ENCODE data around the gene SLC25A22. TPM values are rescaled to one million over a fixed set of nuclear protein-coding genes. Genes with fewer than 3 reads are reported as not detected.

Gene SLC25A22
- total RNA-seq, 1 donor from 2014 or later = 15.0 TPM

DNA sequence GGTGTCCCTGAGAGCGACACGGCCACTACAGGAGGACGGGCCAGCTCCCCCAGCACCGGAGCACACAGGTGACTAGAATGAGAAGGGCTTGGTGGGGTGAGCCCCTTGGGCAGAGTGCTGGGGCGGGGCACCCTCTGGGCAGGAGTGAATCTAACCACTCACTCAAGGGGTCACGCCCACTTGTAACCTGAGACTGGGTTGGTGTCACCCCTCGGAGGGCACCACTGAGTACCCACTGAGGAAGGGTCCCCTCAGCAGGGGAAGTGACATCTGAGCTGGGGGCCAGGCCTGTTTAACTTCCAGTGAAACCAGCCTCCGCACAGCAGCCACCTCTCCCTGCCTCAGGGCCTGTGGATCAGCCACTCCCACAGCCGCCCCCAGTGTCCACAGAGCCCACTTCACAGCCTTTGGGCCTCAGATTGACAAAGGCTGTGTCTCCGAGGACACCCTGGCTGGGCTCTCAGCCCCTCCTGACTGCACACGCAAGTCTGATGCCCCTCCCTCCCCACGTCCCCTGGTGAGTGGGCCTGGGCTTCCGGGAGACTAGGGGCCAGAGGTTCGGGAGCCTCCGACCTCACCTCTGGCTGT lies 26.4 kb downstream of the SLC25A22 start:
- DNase-seq = no peak

- DNase-seq = no peak
These were observed 27.2 kb downstream of the SLC25A22 start for GRCh38 chr11:770642-771616.

GRCh38 chr11:769887-770641 lies 28.0 kb downstream of the SLC25A22 start:
- no peak for DNase-seq

DNA sequence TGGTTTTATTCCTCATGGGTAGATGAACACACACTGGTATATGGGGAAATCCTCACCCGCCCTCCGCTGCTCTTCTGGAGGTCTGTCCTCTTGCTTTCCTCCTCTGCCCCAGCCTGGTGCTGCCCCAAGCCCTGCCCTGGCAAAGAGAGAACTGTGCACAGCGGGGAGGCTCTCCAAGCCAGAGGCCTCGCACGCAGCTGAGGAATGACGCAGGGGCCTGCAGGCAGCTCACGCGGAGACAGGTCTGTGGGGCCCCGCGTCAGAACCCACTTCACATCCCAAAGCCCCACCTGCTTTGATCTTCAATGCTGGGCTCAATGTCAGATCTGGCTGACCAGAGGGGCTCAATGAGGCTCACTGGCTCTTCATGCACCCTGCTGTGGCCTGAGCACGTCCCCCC lies 30.8 kb downstream of the SLC25A22 start:
- no peak for DNase-seq

GRCh38 chr11:766936-767210 lies 31.2 kb downstream of the SLC25A22 start:
- DNase-seq = no peak

GRCh38 chr11:766106-766935 lies 31.8 kb downstream of the SLC25A22 start:
- DNase-seq = no peak

- no peak for DNase-seq
These were observed 32.3 kb downstream of the SLC25A22 start for GRCh38 chr11:765802-766091.

DNA sequence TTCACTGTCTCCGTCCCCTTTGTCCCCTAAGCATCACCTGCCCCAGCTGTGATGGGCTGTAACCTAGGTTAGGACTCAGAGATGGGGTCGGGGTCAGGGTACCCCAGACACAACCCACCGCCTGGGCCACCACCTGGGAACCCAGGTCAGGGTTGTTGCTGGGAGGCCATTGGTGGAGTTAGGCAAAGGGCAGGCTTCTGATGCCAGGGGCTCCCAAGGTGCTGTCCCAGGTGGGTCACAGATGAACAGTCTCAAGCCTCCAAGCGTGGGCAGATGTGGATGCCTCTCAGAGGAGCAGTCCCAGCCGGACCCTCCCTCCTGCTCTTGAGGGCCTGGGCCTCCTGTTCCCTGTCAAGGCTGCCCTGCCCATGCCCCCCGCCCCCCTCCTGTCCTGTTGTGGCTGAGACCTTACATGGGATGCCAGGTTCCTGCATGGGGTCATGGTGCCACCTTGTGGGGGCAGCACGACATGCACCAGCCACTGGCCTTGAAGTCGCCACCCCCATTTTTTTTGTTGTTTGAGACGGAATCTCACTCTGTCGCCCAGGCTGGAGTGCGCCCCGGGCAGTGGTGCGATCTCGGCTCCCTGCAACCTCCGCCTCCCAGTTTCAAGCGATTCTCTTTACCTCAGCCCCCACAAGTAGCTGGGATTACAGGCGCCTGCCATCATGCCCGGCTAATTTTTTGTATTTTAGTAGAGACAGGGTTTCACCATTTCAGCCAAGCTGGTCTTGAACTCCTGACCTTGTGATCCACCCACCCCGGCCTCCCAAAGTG lies 32.9 kb downstream of the SLC25A22 start:
- no peak for DNase-seq

DNA sequence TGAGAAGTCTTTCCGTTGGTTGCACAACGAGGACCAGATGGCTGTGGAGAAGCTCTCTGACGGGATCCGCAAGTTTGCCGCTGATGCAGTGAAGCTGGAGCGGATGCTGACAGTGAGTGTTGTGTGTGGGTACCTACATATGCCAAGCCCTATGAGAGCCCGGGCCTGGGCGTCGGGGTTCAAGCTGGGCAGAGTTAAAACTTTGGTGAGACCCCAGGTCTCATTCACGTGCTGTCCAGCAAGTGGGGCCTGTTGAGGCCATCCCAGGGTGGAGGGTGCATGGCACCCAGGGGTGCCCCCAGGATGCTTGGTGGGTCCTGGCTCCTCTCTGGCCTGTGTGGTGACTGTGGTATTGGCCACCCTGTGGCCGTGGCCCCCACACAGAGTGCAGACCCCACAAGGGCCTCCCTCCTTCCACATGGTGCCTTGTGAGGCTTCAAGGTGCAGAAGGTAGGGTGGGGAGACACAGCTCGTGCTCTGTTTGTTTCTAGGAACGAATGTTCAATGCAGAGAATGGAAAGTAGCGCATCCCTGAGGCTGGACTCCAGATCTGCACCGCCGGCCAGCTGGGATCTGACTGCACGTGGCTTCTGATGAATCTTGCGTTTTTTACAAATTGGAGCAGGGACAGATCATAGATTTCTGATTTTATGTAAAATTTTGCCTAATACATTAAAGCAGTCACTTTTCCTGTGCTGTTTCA lies 33.6 kb downstream of the SLC25A22 start:
- no peak for DNase-seq

DNA sequence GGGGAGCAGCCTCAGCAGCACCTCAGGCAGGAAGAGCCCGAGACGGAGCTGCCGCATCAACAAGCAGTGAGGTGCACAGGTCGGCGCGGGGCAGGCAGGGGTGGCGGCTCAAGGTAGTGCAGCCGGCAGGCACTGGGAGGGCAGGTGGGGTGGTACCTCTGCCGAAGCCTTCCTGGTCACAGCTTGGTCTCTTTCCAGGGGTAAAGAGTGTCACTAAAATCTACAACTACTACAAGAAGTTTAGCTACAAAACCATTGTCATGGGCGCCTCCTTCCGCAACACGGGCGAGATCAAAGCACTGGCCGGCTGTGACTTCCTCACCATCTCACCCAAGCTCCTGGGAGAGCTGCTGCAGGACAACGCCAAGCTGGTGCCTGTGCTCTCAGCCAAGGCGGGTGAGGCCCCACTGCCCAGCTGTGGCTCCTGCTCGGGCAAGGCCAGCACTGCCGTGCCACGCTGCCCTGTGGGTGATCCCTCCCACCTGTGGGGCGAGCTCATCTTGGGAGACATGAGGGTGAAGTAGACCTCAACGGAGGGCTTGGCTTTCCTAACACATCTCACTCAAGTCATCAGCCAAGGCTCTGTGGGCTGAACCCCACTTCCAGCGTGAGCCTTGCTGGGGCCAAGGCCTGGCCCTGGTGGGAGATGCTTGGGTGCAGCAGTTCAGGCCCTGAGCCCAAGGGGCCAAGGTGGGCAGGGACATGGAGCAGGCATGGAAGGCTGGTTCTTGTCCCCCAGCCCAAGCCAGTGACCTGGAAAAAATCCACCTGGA lies 34.3 kb downstream of the SLC25A22 start:
- DNase-seq = no peak

DNA sequence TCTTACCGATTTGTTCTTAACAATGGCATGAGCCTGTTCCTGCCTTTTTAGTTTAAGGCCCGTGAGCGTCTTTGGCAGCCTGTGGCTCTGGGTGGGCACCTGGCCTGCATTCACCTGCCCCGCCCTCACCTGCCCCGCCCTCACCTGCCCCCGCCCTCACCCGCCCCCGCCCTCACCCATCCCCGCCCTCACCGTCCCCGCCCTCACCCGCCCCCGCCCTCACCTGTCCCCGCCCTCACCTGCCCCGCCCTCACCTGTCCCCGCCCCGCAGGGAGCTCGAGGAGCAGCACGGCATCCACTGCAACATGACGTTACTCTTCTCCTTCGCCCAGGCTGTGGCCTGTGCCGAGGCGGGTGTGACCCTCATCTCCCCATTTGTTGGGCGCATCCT lies 35.0 kb downstream of the SLC25A22 start:
- DNase-seq = no peak

- DNase-seq = peak; percentile 68
These were observed 35.5 kb downstream of the SLC25A22 start for GRCh38 chr11:762421-763072.

- no peak for DNase-seq
These were observed 36.5 kb downstream of the SLC25A22 start for GRCh38 chr11:761526-762108.

- no peak for DNase-seq
These were observed 37.8 kb downstream of the SLC25A22 start for GRCh38 chr11:760236-760635.

DNA sequence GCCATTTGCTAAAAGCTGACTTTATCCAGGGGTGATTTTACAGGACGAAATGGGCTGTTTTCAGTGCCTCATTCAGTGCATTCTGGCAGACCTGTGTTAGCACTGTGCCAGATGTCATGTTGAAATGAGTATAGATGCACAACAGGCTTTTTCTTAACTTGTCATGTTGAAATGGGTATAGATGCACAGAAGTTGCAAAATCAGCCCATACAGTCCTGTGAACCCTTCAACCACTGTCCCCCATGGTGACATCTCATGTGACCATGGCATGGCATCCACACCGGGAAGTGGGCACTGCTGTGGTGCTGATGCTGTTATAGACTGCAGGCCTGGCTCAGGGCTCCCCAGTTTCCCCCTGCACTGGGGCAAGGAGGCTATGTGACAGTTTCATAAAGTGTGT lies 48.4 kb downstream of the SLC25A22 start:
- DNase-seq = no peak

DNA sequence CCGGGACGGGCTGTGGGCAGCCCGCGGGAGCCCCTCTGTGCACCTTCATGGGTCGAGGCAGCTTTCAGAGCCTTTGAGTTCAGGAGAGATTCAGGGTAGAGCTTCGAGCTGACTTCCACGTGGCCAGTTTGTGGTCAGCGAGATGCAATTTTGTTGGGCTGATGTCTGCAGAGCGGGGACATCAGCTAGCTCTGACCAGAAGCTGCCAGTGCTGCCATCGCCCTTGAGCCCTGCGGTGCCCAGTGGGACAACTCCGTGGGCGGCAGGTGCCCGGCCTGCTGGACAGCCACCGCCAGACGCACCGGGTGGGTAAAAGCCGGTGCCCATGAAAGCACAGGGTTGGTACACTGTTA lies 50.1 kb downstream of the SLC25A22 start:
- no peak for DNase-seq

DNA sequence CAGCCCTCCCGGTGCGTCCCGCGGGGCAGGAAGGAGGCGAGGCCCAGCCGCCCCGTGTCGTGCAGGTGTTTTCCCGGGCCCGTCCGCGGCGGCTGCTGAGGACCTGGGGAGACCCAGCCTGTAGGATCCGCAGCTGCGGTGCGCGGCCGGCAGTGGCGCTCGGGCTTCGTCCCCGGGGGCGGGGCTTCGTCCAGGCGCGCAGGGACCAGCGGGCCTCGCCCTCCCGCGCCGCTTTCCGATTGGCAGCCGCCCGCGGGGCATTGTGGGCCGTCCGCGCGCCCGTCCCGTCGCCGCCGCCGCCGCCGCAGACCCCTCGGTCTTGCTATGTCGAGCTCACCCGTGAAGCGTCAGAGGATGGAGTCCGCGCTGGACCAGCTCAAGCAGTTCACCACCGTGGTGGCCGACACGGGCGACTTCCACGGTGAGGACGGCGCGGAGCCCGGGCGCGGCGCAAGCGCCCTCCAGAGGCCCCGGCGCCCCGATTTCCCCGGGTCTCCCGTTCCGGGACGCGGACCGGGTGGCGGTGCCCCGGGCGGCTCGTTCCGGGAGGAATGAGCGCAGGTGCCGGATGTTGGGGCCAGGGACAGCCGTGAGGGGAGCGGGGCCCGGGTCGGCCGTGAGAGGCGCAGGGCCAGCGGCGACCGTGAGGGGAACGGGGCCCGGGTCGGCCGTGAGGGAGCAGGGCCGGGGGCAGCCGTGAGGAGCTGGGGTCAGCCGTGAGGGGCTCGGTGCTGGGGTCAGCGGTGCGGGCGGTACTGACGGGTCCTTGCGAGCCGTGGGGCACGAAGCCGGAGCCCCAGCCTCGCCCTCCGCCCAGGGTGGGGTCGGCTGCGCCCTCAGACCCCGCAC lies 50.7 kb downstream of the SLC25A22 start, which contains the start of gene TALDO1:
TALDO1 (plus strand) TSS at position 307 of the 849 bp plus-strand sequence; CDS start at position 325, 18 bp downstream.
- DNase-seq = peak; percentile 92

All from occipital lobe (tissue), 2 donors.